ENCODE measurements around the gene TRIM67. TPM values are rescaled to one million over a fixed set of nuclear protein-coding genes. Genes with fewer than 3 reads are reported as not detected.

TRIM67 gene
- total RNA-seq, 6 experiments from 2014 or later = not detected

- intact Hi-C loops (cut with DNase I) = no loop called here
- ATAC-seq = no peak
- TF ChIP-seq CTCF (IDR thresholded peaks at IDR 0.05) (no peak), POLR2A (IDR thresholded peaks at IDR 0.05) (no peak)
- WGBS (ENCODE audit: insufficient coverage, low coverage, low lambda C conversion rate, missing lambda C conversion rate) = 90% methylated on average over 6 of the region's 7 CpGs
- DNase-seq = no peak
- Histone ChIP-seq H3K36me3 (peaks cover 0 to 68% (median 26%) of the 10 kb centered on the region in 4 donors), H3K9me3 (no peaks in the 10 kb centered on the region), H3K27me3 (no peaks in the 10 kb centered on the region), H3K27ac (no peak overlapping the region), H3K4me1 (peaks cover 0 to 5% (median 0%) of the 10 kb centered on the region in 4 donors), H3K4me3 (no peak overlapping the region)
These were observed 64.3 kb downstream of the TRIM67 start for GRCh38 chr1:231226156-231226555.

GRCh38 chr1:231231511-231231910 lies 69.7 kb downstream of the TRIM67 start:
- H3K27ac ChIP-seq = no peak overlapping the region
- 93% methylated on average over 10 of the region's 10 CpGs for WGBS (ENCODE audit: insufficient coverage, low coverage, low lambda C conversion rate, missing lambda C conversion rate)
- H3K36me3 ChIP-seq = peaks cover 0 to 33% (median 9%) of the 10 kb centered on the region in 4 donors
- ATAC-seq (no peak), DNase-seq (no peak)
- TF ChIP-seq POLR2A (IDR thresholded peaks at IDR 0.05) (no peak), CTCF (IDR thresholded peaks at IDR 0.05) (no peak)
- H3K27me3 ChIP-seq = no peaks in the 10 kb centered on the region
- H3K4me1 ChIP-seq = peaks cover 0 to 48% (median 18%) of the 10 kb centered on the region in 4 donors
- intact Hi-C loops (cut with DNase I) = no loop called here
- H3K9me3 ChIP-seq = no peaks in the 10 kb centered on the region
- H3K4me3 ChIP-seq = no peak overlapping the region

GRCh38 chr1:231232870-231233734 lies 71.2 kb downstream of the TRIM67 start:
- intact Hi-C loops (cut with DNase I) = no loop called here
- WGBS (ENCODE audit: insufficient coverage, low coverage, low lambda C conversion rate, missing lambda C conversion rate) = 28% methylated on average over 13 of the region's 14 CpGs
- H3K27ac ChIP-seq = peak overlapping the region in 2 of 3 donors; percentile 18 to 68

GRCh38 chr1:231233735-231234417 lies 72.0 kb downstream of the TRIM67 start:
- DNase-seq = peak in 1 of 3 donors; percentile 65
- intact Hi-C loops (cut with DNase I) = no loop called here

More at GRCh38 chr1:231232870-231233734, 71.2 kb downstream of the TRIM67 start:
- Histone ChIP-seq H3K27me3 (no peaks in the 10 kb centered on the region), H3K36me3 (peaks cover 0 to 27% (median 3%) of the 10 kb centered on the region in 4 donors), H3K4me1 (peaks cover 0 to 64% (median 24%) of the 10 kb centered on the region in 4 donors), H3K4me3 (peak overlapping the region in 1 of 3 donors; percentile 15), H3K9me3 (no peaks in the 10 kb centered on the region)
- TF ChIP-seq CTCF (IDR thresholded peaks at IDR 0.05) (no peak), POLR2A (IDR thresholded peaks at IDR 0.05) (no peak)
- DNase-seq (peak in 1 of 3 donors; percentile 70), ATAC-seq (peak; percentile 82 to 92 (median 86))

More at GRCh38 chr1:231233735-231234417, 72.0 kb downstream of the TRIM67 start:
- Histone ChIP-seq H3K36me3 (peaks cover 0 to 24% (median 2%) of the 10 kb centered on the region in 4 donors), H3K4me3 (peak overlapping the region in 1 of 3 donors; percentile 8), H3K27ac (peak overlapping the region in 2 of 3 donors; percentile 14 to 68), H3K27me3 (no peaks in the 10 kb centered on the region), H3K9me3 (no peaks in the 10 kb centered on the region), H3K4me1 (peaks cover 0 to 72% (median 28%) of the 10 kb centered on the region in 4 donors)
- TF ChIP-seq POLR2A (IDR thresholded peaks at IDR 0.05) (no peak), CTCF (IDR thresholded peaks at IDR 0.05) (no peak)
- WGBS (ENCODE audit: insufficient coverage, low coverage, low lambda C conversion rate, missing lambda C conversion rate) = 28% methylated on average over 8 of the region's 8 CpGs
- ATAC-seq = peak; percentile 45 to 72 (median 52)
